ENCODE measurements around the gene ANAPC2.

ANAPC2 gene

DNA sequence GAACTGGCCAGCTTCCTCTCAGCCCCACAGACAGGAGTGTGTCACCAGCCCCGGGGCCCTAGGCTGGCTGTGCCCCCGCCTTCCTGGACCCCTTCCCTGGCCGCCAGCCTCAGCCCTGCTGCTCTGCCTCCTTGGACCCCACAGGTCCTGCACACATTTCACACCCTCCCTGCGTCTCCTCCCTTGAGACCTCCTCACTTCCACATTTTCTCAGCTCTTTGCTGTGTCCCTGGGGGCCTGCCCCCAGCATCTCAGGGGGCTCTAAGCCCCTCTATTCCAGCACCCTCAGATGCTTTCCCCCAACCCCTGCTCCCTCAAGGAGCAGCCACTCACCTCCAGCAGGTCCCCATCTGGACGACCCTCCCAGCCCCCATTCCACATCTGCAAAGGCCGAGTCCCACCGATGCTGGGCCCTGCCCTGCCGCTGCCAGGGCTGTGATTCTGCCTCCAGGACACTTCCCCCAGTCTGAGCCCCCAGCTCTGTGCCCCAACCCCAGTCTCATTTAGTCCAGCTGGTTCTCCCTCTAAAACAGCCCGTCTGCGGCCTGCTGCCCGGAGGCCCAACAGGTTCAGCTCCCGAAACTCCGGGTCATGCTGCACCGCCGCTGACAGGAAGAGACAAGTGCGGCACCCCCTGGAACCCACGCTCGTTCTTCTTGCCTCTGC, 46.5 kb upstream of the ANAPC2 start:
- DNase-seq: no peak
- Histone ChIP-seq H3K36me3 (no peaks in the 10 kb centered on the region), H3K9me3 (ENCODE audit: severe bottlenecking) (no peaks in the 10 kb centered on the region), H3K4me3 (ENCODE audit: low read depth, low read length) (no peak overlapping the region), H3K27me3 (ENCODE audit: insufficient read depth, low read depth, severe bottlenecking) (no peaks in the 10 kb centered on the region), H3K27ac (no peak overlapping the region)
- TF ChIP-seq, protein P1, sequence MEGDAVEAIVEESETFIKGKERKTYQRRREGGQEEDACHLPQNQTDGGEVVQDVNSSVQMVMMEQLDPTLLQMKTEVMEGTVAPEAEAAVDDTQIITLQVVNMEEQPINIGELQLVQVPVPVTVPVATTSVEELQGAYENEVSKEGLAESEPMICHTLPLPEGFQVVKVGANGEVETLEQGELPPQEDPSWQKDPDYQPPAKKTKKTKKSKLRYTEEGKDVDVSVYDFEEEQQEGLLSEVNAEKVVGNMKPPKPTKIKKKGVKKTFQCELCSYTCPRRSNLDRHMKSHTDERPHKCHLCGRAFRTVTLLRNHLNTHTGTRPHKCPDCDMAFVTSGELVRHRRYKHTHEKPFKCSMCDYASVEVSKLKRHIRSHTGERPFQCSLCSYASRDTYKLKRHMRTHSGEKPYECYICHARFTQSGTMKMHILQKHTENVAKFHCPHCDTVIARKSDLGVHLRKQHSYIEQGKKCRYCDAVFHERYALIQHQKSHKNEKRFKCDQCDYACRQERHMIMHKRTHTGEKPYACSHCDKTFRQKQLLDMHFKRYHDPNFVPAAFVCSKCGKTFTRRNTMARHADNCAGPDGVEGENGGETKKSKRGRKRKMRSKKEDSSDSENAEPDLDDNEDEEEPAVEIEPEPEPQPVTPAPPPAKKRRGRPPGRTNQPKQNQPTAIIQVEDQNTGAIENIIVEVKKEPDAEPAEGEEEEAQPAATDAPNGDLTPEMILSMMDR (IDR thresholded peaks at IDR 0.05; ENCODE audit: low read depth, low read length): no peak

DNA sequence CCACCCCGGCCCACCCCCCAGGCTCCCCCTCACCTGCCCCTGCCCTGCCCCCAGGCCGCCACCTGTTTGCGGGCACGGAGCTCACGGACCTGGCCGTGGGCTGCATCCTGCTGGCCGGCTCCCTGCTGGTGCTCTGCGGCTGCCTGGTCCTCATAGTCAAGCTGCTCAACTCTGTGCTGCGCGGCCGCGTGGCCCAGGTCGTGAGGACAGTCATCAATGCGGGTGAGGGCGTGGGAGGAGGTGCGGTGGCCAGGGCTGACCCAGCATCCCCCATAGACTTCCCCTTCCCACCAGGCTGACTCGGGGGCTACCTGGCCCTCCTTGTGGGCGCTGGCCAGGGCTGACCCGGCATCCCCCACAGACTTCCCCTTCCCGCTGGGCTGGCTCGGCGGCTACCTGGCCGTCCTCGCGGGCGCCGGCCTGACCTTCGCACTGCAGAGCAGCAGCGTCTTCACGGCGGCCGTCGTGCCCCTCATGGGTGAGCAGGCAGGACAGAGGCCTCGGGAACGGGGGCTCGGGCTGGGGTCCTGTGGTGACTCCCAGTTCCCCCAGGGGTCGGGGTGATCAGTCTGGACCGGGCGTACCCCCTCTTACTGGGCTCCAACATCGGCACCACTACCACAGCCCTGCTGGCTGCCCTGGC, 45.8 kb upstream of the ANAPC2 start:
- DNase-seq: no peak
- no peak overlapping the region for H3K27ac ChIP-seq
- no peaks in the 10 kb centered on the region for H3K9me3 ChIP-seq (ENCODE audit: severe bottlenecking)
- no peaks in the 10 kb centered on the region for H3K36me3 ChIP-seq
- no peaks in the 10 kb centered on the region for H3K27me3 ChIP-seq (ENCODE audit: insufficient read depth, low read depth, severe bottlenecking)
- no peak overlapping the region for H3K4me3 ChIP-seq (ENCODE audit: low read depth, low read length)
- TF ChIP-seq, protein P1 (IDR thresholded peaks at IDR 0.05; ENCODE audit: low read depth, low read length): no peak

DNA sequence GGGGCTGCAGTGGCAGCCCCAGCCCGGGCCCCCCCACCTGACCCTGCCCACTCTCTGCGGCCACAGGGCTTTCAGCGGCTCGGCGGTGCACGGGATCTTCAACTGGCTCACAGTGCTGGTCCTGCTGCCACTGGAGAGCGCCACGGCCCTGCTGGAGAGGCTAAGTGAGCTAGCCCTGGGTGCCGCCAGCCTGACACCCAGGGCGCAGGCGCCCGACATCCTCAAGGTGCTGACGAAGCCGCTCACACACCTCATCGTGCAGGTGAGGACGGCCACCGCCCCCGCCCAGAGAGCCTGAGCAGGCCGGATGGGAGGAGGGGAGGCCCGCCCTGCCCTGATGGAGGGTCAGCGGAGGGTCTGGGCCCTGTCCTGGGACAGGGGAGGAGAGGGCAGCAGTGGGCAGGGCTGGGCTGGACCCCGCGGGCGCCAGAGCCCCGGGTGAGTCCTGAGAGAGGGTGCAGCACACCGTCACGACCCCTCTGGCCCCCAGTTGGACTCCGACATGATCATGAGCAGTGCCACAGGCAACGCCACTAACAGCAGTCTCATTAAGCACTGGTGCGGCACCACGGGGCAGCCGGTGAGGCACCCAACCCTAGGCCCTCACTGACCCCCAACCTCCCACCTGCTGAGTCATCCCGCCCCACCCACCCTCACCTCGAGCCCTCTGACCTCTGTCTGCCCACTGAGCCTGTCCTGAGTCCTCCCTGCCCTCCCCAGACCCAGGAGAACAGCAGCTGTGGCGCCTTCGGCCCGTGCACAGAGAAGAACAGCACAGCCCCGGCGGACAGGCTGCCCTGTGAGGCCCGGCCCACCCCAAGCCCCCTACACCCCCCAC, 45.0 kb upstream of the ANAPC2 start:
- H3K36me3 ChIP-seq: no peaks in the 10 kb centered on the region
- DNase-seq: no peak
- no peak overlapping the region for H3K4me3 ChIP-seq (ENCODE audit: low read depth, low read length)
- H3K9me3 ChIP-seq (ENCODE audit: severe bottlenecking): no peaks in the 10 kb centered on the region
- TF ChIP-seq, protein P1 (IDR thresholded peaks at IDR 0.05; ENCODE audit: low read depth, low read length): no peak
- no peaks in the 10 kb centered on the region for H3K27me3 ChIP-seq (ENCODE audit: insufficient read depth, low read depth, severe bottlenecking)
- no peak overlapping the region for H3K27ac ChIP-seq

DNA sequence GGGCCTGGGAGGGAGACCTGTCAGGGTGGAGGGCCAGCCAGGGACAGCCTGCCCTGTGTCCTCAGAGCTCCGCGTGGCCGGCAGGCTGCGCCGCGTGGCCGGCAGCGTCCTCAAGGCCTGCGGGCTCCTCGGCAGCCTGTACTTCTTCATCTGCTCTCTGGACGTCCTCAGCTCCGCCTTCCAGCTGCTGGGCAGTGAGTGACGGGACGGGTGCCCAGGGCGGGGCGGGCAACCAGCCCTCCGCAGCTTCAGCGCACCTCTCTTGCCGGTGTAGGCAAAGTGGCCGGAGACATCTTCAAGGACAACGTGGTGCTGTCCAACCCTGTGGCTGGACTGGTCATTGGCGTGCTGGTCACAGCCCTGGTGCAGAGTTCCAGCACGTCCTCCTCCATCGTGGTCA, 44.1 kb upstream of the ANAPC2 start:
- H3K4me3 ChIP-seq (ENCODE audit: low read depth, low read length): no peak overlapping the region
- TF ChIP-seq, protein P1 (IDR thresholded peaks at IDR 0.05; ENCODE audit: low read depth, low read length): no peak
- H3K9me3 ChIP-seq (ENCODE audit: severe bottlenecking): no peaks in the 10 kb centered on the region
- no peak overlapping the region for H3K27ac ChIP-seq
- DNase-seq: no peak
- H3K27me3 ChIP-seq (ENCODE audit: insufficient read depth, low read depth, severe bottlenecking): no peaks in the 10 kb centered on the region
- H3K36me3 ChIP-seq: no peaks in the 10 kb centered on the region

DNA sequence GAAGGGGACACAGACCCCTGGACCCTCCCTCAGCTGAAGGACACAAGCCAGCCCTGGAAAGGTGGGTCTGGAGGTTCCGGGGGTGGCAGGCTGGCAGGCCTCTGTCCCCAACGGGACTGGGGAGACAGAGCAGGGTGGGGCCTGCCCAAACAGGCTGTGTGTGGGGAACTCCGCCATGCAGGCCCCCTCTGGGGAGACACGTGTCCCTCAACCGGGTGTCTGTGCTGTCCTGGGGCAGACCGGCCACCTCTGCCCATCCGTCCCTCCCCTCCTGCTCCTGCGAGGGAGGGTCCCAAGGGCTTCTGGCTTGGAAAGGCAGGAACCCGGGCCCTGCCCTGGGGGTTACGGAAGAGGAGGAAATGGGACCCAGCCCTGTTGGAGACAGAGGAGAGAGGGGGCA, 43.7 kb upstream of the ANAPC2 start:
- Histone ChIP-seq H3K9me3 (ENCODE audit: severe bottlenecking) (no peaks in the 10 kb centered on the region), H3K36me3 (no peaks in the 10 kb centered on the region), H3K4me3 (ENCODE audit: low read depth, low read length) (no peak overlapping the region), H3K27ac (no peak overlapping the region), H3K27me3 (ENCODE audit: insufficient read depth, low read depth, severe bottlenecking) (no peaks in the 10 kb centered on the region)
- TF ChIP-seq, protein P1 (IDR thresholded peaks at IDR 0.05; ENCODE audit: low read depth, low read length): no peak
- no peak for DNase-seq
